GM12891 (cell line): Measurements from ENCODE around the gene GKN2.

ENCODE experiments used
- POLR2A ChIP-seq: IDR thresholded peaks from 2 replicates; pipeline ENCODE4 v1.6.1; 2011; ENCODE audit warnings: low read depth, low read length, control low read depth
- POLR2AphosphoS5 ChIP-seq: IDR thresholded peaks from 2 replicates; pipeline ENCODE4 v1.6.1; 2011; ENCODE audit warnings: low read depth, low read length, control low read depth

GRCh38 chr2:68915393-68915792, 37.3 kb downstream of the GKN2 start:
- no peak for TF ChIP-seq POLR2AphosphoS5
- no peak for TF ChIP-seq POLR2A
